HepG2 (cell line): ENCODE results near the gene BTBD19. TPM values are rescaled to one million over a fixed set of nuclear protein-coding genes. Genes with fewer than 3 reads are reported as not detected.

Experiments
- CAMTA2 ChIP-seq: sonication (generic); formaldehyde crosslinking; IDR thresholded peaks from 2 replicates; pipeline ENCODE4 v1.4.0; 2020; ENCODE audit warnings: mild to moderate bottlenecking, missing genetic modification reagents, borderline replicate concordance
- EHMT2 ChIP-seq: fragments of 200-600 bp; sonication (generic); IDR thresholded peaks from 2 replicates; pipeline ENCODE4 v1.7.0; 2017; ENCODE audit warnings: antibody characterized with exemption, low read depth, low read length, borderline replicate concordance
- HDAC1 ChIP-seq: sonication (generic); formaldehyde crosslinking; IDR thresholded peaks from 2 replicates; pipeline ENCODE4 v1.5.1; 2020; ENCODE audit warnings: mild to moderate bottlenecking, missing genetic modification reagents
- MEF2D ChIP-seq: sonication (generic); formaldehyde crosslinking; IDR thresholded peaks from 2 replicates; pipeline ENCODE4 v1.5.1; 2020; ENCODE audit warnings: mild to moderate bottlenecking, missing genetic modification reagents
- RBM39 ChIP-seq: fragments of 200-400 bp; formaldehyde crosslinking; IDR thresholded peaks from one replicate; pipeline ENCODE4 v1.6.1; 2018; ENCODE audit warnings: antibody characterized with exemption, mild to moderate bottlenecking, low read depth, low read length; ENCODE audit not compliant: poor library complexity, severe bottlenecking
- REPIN1 ChIP-seq: sonication (generic); formaldehyde crosslinking; IDR thresholded peaks from 2 replicates; pipeline ENCODE4 v1.8.0; 2022; ENCODE audit warnings: missing genetic modification reagents, low read depth, mild to moderate bottlenecking, borderline replicate concordance
- SRF ChIP-seq: IDR thresholded peaks from 2 replicates; pipeline ENCODE4 v1.6.1; 2011; ENCODE audit warnings: mild to moderate bottlenecking, low read depth, low read length, moderate library complexity
- TARDBP ChIP-seq: sonication (generic); formaldehyde crosslinking; IDR thresholded peaks from 2 replicates; pipeline ENCODE4 v1.8.0; 2022; ENCODE audit warnings: mild to moderate bottlenecking, missing genetic modification reagents
- ZBTB8A ChIP-seq: sonication (generic); formaldehyde crosslinking; IDR thresholded peaks from 2 replicates; pipeline ENCODE4 v1.4.0; 2020; ENCODE audit warnings: mild to moderate bottlenecking, low read depth, missing genetic modification reagents, borderline replicate concordance
- ZFY ChIP-seq: sonication (generic); formaldehyde crosslinking; IDR thresholded peaks from 2 replicates; pipeline ENCODE4 v1.4.0; 2020; ENCODE audit warnings: missing genetic modification reagents
- ZNF260 ChIP-seq: sonication (generic); formaldehyde crosslinking; IDR thresholded peaks from 2 replicates; pipeline ENCODE4 v1.4.0; 2020; ENCODE audit warnings: missing genetic modification reagents, low read depth, mild to moderate bottlenecking, borderline replicate concordance
- ZNF263 ChIP-seq: sonication (generic); formaldehyde crosslinking; IDR thresholded peaks from 2 replicates; pipeline ENCODE4 v1.4.0; 2020; ENCODE audit warnings: missing genetic modification reagents
- ZNF484 ChIP-seq: sonication (generic); formaldehyde crosslinking; IDR thresholded peaks from 2 replicates; pipeline ENCODE4 v1.5.1; 2020; ENCODE audit warnings: mild to moderate bottlenecking, low read depth, missing genetic modification reagents, borderline replicate concordance
- ZNF564 ChIP-seq: sonication (generic); formaldehyde crosslinking; IDR thresholded peaks from 2 replicates; pipeline ENCODE4 v1.8.1; 2023; ENCODE audit warnings: mild to moderate bottlenecking, missing genetic modification reagents
- ZNF570 ChIP-seq: sonication (generic); formaldehyde crosslinking; IDR thresholded peaks from 2 replicates; pipeline ENCODE4 v1.4.0; 2020; ENCODE audit warnings: mild to moderate bottlenecking, missing genetic modification reagents, borderline replicate concordance
- ZNF709 ChIP-seq: sonication (generic); formaldehyde crosslinking; IDR thresholded peaks from 2 replicates; pipeline ENCODE4 v1.5.0; 2020; ENCODE audit warnings: mild to moderate bottlenecking, missing genetic modification reagents
- polyA plus RNA-seq, 8 experiments: library from polyadenylated mRNA; depleted of rRNA in 3 of 8; stranded (reverse) in 7 of 8; unstranded in 1 of 8; fragments of >200 nt; fragmentation: Illumina TruSeq in 4 of 8; extraction: Trizol in 4 of 8; gene quantifications; 2 replicates each; pipeline versions ENCODE4 v1.2.1 to v1.2.3, GENCODE V29; 2011 to 2016; ENCODE audit warnings: low read depth in 4 of 8, missing spikeins in 1 of 8, mixed read lengths in 1 of 8; ENCODE audit not compliant: insufficient read depth in 1 of 8
- total RNA-seq, 5 experiments: library from RNA; depleted of rRNA; stranded (reverse); fragments of >200 nt; fragmentation: Illumina TruSeq; extraction: Trizol; gene quantifications; 2 replicates each; pipeline ENCODE4 v1.2.3, GENCODE V29; 2016; ENCODE audit warnings: low read depth in 1 of 5
- TF ChIP-seq, protein P1 (sequence below): sonication (generic); formaldehyde crosslinking; IDR thresholded peaks from 2 replicates; pipeline ENCODE4 v1.4.0; 2020; ENCODE audit warnings: missing genetic modification reagents
- TF ChIP-seq, protein P2 (sequence below): sonication (generic); formaldehyde crosslinking; IDR thresholded peaks from 2 replicates; pipeline ENCODE4 v1.4.0; 2020; ENCODE audit warnings: low read depth, mild to moderate bottlenecking, missing genetic modification reagents
- TF ChIP-seq, protein P3 (sequence below): sonication (generic); formaldehyde crosslinking; IDR thresholded peaks from 2 replicates; pipeline ENCODE4 v1.8.0; 2022; ENCODE audit warnings: mild to moderate bottlenecking, missing genetic modification reagents, moderate library complexity
- TF ChIP-seq, protein P4 (sequence below): sonication (generic); formaldehyde crosslinking; IDR thresholded peaks from 2 replicates; pipeline ENCODE4 v1.4.0; 2020; ENCODE audit warnings: missing genetic modification reagents
- TF ChIP-seq, protein P5 (sequence below): sonication (generic); formaldehyde crosslinking; IDR thresholded peaks from 2 replicates; pipeline ENCODE4 v1.4.0; 2020; ENCODE audit warnings: missing genetic modification reagents; ENCODE audit errors: not compliant biosample characterization

BTBD19 gene
- total and polyA plus RNA-seq, 2 of the 13 experiments (the other 11 are each of a cell fraction or from before 2014, with no cell fraction given) = 2.7 to 6.7 TPM

DNA sequence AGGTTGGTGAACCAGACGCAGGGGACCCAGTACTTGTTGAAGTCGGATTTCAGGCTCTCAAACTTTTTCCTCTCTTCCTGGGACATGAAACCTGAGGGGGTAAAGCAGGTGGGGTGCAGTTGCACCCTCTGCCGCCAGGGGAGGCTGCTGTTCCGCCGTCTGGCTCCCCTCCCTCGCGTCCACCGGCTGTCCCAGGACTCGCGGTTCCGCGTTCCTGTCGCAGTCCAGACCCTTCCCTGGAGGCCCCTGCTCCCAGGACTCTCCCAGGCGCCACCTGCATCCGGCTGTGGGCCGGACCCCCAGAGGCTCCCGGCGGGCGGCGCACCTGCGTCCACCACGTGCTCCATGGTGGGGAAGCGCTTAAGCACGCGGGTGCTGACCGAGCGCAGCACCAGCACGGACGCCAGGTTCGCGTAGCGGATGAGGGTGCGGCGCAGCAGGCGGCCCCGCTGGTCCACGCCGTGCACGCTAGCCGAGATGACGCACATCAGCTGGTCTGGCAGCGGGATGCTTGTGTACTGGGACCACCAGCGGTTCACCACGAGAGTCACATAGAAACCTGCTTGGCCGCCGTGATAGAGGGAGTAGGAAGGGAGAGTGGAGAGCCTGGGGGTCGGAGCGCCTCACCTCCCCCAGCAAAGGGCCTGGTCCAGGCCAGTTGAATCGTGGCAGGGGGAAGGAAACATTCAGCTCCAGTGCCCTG, 22.0 kb upstream of the BTBD19 start (continued):
- TF ChIP-seq MEF2D (CRISPR knock-in tag) (no peak), ZNF564 (CRISPR knock-in tag) (no peak), TARDBP (CRISPR knock-in tag) (no peak), ZNF260 (CRISPR knock-in tag) (no peak), ZFY (CRISPR knock-in tag) (no peak), SRF (no peak), HDAC1 (CRISPR knock-in tag) (0 out of 2 replicates have a peak, but pooled peaks have one; percentile 37), ZNF484 (CRISPR knock-in tag) (no peak; the same call in 1 of the 2 replicates), ZNF709 (CRISPR knock-in tag) (no peak), EHMT2 (no peak), ZNF263 (0 out of 2 replicates have a peak, but pooled peaks have one; percentile 4), ZNF570 (no peak), ZBTB8A (CRISPR knock-in tag) (no peak), CAMTA2 (no peak), RBM39 (no peak), REPIN1 (peak; percentile 14; the same call in 1 of the 2 replicates)
- TF ChIP-seq, protein P1, sequence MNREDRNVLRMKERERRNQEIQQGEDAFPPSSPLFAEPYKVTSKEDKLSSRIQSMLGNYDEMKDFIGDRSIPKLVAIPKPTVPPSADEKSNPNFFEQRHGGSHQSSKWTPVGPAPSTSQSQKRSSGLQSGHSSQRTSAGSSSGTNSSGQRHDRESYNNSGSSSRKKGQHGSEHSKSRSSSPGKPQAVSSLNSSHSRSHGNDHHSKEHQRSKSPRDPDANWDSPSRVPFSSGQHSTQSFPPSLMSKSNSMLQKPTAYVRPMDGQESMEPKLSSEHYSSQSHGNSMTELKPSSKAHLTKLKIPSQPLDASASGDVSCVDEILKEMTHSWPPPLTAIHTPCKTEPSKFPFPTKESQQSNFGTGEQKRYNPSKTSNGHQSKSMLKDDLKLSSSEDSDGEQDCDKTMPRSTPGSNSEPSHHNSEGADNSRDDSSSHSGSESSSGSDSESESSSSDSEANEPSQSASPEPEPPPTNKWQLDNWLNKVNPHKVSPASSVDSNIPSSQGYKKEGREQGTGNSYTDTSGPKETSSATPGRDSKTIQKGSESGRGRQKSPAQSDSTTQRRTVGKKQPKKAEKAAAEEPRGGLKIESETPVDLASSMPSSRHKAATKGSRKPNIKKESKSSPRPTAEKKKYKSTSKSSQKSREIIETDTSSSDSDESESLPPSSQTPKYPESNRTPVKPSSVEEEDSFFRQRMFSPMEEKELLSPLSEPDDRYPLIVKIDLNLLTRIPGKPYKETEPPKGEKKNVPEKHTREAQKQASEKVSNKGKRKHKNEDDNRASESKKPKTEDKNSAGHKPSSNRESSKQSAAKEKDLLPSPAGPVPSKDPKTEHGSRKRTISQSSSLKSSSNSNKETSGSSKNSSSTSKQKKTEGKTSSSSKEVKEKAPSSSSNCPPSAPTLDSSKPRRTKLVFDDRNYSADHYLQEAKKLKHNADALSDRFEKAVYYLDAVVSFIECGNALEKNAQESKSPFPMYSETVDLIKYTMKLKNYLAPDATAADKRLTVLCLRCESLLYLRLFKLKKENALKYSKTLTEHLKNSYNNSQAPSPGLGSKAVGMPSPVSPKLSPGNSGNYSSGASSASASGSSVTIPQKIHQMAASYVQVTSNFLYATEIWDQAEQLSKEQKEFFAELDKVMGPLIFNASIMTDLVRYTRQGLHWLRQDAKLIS (CRISPR knock-in tag) = no peak
- TF ChIP-seq, protein P2, sequence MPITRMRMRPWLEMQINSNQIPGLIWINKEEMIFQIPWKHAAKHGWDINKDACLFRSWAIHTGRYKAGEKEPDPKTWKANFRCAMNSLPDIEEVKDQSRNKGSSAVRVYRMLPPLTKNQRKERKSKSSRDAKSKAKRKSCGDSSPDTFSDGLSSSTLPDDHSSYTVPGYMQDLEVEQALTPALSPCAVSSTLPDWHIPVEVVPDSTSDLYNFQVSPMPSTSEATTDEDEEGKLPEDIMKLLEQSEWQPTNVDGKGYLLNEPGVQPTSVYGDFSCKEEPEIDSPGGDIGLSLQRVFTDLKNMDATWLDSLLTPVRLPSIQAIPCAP (CRISPR knock-in tag) = no peak
- TF ChIP-seq, protein P3, sequence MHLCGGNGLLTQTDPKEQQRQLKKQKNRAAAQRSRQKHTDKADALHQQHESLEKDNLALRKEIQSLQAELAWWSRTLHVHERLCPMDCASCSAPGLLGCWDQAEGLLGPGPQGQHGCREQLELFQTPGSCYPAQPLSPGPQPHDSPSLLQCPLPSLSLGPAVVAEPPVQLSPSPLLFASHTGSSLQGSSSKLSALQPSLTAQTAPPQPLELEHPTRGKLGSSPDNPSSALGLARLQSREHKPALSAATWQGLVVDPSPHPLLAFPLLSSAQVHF (CRISPR knock-in tag) = no peak
- TF ChIP-seq, protein P4, sequence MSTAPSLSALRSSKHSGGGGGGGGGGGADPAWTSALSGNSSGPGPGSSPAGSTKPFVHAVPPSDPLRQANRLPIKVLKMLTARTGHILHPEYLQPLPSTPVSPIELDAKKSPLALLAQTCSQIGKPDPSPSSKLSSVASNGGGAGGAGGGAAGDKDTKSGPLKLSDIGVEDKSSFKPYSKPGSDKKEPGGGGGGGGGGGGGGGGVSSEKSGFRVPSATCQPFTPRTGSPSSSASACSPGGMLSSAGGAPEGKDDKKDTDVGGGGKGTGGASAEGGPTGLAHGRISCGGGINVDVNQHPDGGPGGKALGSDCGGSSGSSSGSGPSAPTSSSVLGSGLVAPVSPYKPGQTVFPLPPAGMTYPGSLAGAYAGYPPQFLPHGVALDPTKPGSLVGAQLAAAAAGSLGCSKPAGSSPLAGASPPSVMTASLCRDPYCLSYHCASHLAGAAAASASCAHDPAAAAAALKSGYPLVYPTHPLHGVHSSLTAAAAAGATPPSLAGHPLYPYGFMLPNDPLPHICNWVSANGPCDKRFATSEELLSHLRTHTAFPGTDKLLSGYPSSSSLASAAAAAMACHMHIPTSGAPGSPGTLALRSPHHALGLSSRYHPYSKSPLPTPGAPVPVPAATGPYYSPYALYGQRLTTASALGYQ (CRISPR knock-in tag) = no peak
- TF ChIP-seq, protein P5, sequence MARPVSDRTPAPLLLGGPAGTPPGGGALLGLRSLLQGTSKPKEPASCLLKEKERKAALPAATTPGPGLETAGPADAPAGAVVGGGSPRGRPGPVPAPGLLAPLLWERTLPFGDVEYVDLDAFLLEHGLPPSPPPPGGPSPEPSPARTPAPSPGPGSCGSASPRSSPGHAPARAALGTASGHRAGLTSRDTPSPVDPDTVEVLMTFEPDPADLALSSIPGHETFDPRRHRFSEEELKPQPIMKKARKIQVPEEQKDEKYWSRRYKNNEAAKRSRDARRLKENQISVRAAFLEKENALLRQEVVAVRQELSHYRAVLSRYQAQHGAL (CRISPR knock-in tag) = no peak
